ENCODE measurements around the gene PHC1. TPM values are rescaled to one million over a fixed set of nuclear protein-coding genes. Genes with fewer than 3 reads are reported as not detected.

The PHC1 gene
- polyA plus RNA-seq, 1 experiment = 34.5 TPM

DNA sequence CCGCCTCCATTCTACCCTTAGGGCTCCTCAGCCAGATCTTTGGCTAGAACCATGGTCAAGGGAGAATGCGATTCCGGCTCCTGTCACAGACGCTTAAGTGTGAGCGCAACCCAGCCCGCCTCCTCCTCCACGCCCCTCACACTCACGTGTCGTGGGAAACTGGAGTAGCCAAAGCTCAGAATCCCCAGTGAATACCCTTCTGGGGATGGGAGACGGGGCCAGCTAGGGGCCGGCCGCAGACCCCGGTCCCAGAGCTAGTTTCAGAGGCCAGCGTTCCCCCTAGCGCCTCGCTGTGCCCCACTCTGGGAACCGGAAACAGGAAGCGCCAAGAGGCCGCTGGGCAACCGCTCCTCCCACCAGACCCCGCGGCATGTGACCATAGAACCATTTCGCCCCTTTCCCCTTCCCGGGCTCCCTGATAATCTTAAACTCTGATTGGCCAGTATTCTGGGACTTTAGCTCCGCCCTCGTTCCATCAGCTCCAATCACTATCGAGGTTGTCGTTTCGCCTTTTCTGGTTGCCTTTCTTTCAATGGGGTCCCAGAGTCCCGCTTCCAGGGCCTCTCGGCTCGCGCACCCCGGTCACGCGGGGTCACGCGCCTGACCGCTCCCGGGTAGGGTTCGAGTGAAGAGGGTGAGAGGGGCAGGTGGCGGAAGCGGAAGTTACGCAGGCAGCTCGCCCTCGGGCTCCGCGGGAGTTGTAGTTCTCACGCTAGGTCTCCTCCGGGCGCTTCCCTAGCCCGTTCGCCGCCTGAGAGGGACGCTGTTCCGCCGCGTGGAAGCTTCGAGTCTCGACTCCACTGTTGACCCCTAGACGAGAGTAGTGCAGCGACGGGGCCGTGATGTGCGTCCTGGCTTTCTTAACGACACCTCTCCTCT lies 35.3 kb downstream of the PHC1 start, which contains the start of gene M6PR:
TSS of gene M6PR (minus strand) at position 304 of the 879 bp plus-strand sequence. CDS start 3,241 bp downstream, outside the sequence.
- POLR2A ChIA-PET = interaction anchor here (0.6 to 1.2 kb wide), 5 partner anchors 10 to 780 kb away, joined by 3 to 13 read pairs (median 4); partner anchors contain the start of gene PHC1
- DNase-seq (ENCODE audit: low read depth, low spot score) = peak; percentile 78
- Histone ChIP-seq H3K27ac (ENCODE audit: low read depth, low read length) (peak within 1 kb of the TSS; percentile 99), H3K4me3 (ENCODE audit: low read depth, low read length) (peak within 1 kb of the TSS; percentile 92), H3K27me3 (ENCODE audit: control insufficient read depth, insufficient read depth, low read length) (no peaks in the 10 kb centered on the region), H3K9me3 (ENCODE audit: control insufficient read depth, insufficient read depth, low read length) (no peaks in the 10 kb centered on the region; the same call in 1 of the 2 replicates)
- CTCF ChIA-PET = interaction anchor here (0.6 to 4.3 kb wide), 10 partner anchors 11 to 100 kb away, joined by 3 to 31 read pairs (median 4); no protein-coding TSS in a partner anchor
- TF ChIP-seq, protein P1, sequence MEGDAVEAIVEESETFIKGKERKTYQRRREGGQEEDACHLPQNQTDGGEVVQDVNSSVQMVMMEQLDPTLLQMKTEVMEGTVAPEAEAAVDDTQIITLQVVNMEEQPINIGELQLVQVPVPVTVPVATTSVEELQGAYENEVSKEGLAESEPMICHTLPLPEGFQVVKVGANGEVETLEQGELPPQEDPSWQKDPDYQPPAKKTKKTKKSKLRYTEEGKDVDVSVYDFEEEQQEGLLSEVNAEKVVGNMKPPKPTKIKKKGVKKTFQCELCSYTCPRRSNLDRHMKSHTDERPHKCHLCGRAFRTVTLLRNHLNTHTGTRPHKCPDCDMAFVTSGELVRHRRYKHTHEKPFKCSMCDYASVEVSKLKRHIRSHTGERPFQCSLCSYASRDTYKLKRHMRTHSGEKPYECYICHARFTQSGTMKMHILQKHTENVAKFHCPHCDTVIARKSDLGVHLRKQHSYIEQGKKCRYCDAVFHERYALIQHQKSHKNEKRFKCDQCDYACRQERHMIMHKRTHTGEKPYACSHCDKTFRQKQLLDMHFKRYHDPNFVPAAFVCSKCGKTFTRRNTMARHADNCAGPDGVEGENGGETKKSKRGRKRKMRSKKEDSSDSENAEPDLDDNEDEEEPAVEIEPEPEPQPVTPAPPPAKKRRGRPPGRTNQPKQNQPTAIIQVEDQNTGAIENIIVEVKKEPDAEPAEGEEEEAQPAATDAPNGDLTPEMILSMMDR (IDR thresholded peaks at IDR 0.05; ENCODE audit: low read depth, low read length) = peak; percentile 60

DNA sequence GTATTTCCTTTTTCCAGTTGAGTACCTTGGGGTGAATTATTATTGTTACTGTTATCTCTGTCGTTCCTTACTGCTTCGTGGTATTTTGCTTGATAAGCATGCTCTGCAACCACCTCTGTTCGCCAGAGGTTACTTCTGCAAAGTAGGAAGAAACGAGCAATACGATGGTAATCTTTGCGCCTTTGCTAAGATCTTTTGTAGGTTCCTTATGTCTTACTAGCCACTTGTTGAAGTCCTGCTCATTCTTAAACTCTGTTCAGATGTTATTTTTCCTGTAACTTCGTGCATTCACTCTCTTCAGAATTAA lies 35.9 kb downstream of the PHC1 start:
- Histone ChIP-seq H3K9me3 (ENCODE audit: control insufficient read depth, insufficient read depth, low read length) (no peaks in the 10 kb centered on the region; the same call in 1 of the 2 replicates), H3K27me3 (ENCODE audit: control insufficient read depth, insufficient read depth, low read length) (no peaks in the 10 kb centered on the region), H3K27ac (ENCODE audit: low read depth, low read length) (peak overlapping the region; percentile 99), H3K4me3 (ENCODE audit: low read depth, low read length) (peak overlapping the region; percentile 92)
- DNase-seq (ENCODE audit: low read depth, low spot score) = no peak
- TF ChIP-seq, protein P1 (IDR thresholded peaks at IDR 0.05; ENCODE audit: low read depth, low read length) = no peak; the same call in 1 of the 2 replicates
- CTCF ChIA-PET = interaction anchor here (0.8 to 4.3 kb wide), 12 partner anchors 11 to 273 kb away, joined by 3 to 31 read pairs (median 3); no protein-coding TSS in a partner anchor
- POLR2A ChIA-PET = interaction anchor here (0.9 to 1.2 kb wide), 3 partner anchors 32 to 36 kb away, joined by 3 to 8 read pairs (median 4); partner anchors contain the start of gene PHC1

DNA sequence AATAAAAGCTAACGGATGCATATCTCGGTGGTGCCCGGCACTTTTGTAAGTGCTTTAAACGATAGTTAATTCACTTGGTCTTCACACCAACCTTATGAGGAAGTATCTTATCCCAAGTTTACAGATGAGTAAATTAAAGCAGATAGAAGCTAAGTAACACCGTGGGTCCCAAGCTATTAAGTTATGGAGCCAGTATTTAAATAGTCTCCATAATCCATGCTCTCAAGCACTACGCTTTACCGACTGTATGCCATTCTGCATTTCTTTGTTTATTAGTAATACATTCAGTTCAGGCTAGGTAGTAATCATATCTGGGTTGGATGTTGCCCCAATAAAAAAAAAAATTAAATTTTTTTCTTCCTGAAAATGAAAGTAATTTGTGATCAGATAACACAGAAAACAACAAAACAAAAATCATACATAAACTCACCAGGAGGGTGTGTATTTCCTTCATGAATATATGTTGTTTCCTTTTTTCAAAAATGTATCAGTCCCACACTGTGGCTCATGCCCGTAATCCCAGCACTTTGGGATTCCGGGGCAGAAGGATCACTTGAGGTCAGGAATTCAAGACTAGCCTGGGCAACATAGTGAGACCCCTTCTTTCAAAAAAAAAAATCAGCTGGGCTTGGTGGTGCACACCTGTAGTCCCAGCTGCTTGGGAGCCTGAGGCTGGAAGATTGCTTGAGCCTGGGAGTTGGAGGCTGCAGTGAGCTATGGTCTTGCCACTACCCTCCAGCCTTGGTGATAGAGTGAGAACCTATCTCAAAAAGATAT lies 36.6 kb downstream of the PHC1 start:
- Histone ChIP-seq H3K9me3 (ENCODE audit: control insufficient read depth, insufficient read depth, low read length) (peaks cover 2% of the 10 kb centered on the region; the same call in 1 of the 2 replicates), H3K4me3 (ENCODE audit: low read depth, low read length) (peak overlapping the region; percentile 92), H3K27ac (ENCODE audit: low read depth, low read length) (no peak overlapping the region), H3K27me3 (ENCODE audit: control insufficient read depth, insufficient read depth, low read length) (no peaks in the 10 kb centered on the region)
- CTCF ChIA-PET = interaction anchor here (0.8 to 4.3 kb wide), 10 partner anchors 10 to 407 kb away, joined by 3 to 31 read pairs (median 3); no protein-coding TSS in a partner anchor
- DNase-seq (ENCODE audit: low read depth, low spot score) = no peak
- POLR2A ChIA-PET = interaction anchor here (0.7 kb wide), 1 partner anchor 396 kb away, joined by 3 read pairs; no protein-coding TSS in a partner anchor
- TF ChIP-seq, protein P1 (IDR thresholded peaks at IDR 0.05; ENCODE audit: low read depth, low read length) = no peak

DNA sequence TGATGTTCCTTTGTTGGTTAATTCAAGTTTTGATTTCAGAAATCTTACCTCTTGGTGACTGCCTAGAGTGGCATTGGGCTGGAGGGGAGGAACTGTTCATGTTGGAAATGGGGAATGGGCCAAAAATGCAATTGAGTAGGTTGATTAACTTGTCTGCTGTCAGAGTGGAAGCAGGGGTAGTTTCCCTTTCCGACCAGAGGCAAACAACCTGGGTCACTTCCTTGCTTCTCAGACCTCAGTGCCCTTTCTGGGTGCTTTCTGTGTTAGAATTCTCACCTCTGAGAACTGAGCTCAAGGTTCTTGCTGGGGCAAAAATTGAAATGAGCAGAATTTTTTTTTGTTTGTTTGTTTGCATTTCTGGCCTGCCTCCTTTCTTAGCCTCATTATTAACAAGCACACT lies 37.4 kb downstream of the PHC1 start:
- H3K4me3 ChIP-seq (ENCODE audit: low read depth, low read length) = no peak overlapping the region
- ChIA-PET POLR2A (interaction anchor here (0.7 kb wide), 1 partner anchor 395 kb away, joined by 3 read pairs; no protein-coding TSS in a partner anchor), CTCF (interaction anchor here (1.0 to 4.3 kb wide), 5 partner anchors 62 to 408 kb away, joined by 3 to 31 read pairs (median 19); no protein-coding TSS in a partner anchor)
- H3K9me3 ChIP-seq (ENCODE audit: control insufficient read depth, insufficient read depth, low read length) = peaks cover 5% of the 10 kb centered on the region; the same call in 1 of the 2 replicates
- DNase-seq (ENCODE audit: low read depth, low spot score) = no peak
- H3K27ac ChIP-seq (ENCODE audit: low read depth, low read length) = no peak overlapping the region
- H3K27me3 ChIP-seq (ENCODE audit: control insufficient read depth, insufficient read depth, low read length) = no peaks in the 10 kb centered on the region
- TF ChIP-seq, protein P1 (IDR thresholded peaks at IDR 0.05; ENCODE audit: low read depth, low read length) = no peak

All from AG04450 (cell line).